H1 (cell line): ENCODE measurements around the gene SLC2A8. TPM values are rescaled to one million over a fixed set of nuclear protein-coding genes. Genes with fewer than 3 reads are reported as not detected.

ENCODE experiments used
- CTCF ChIA-PET: fragments of 300-600 bp; sonication (Branson Sonifier 250); formaldehyde crosslinking; loops from one replicate; lab custom pipeline; 2021; ENCODE audit not compliant: partially characterized antibody; lab: Charles Lee
- POLR2A ChIA-PET: fragments of 300-600 bp; sonication (Branson Sonifier 250); formaldehyde crosslinking; loops from one replicate; lab custom pipeline; 2021; ENCODE audit warnings: inconsistent platforms; ENCODE audit not compliant: partially characterized antibody; lab: Charles Lee
- DNase-seq, 2 experiments: peaks; one replicate each; pipeline versions ENCODE4 v3.0.0 to v3.0.0-alpha.2; 2010 to 2022; ENCODE audit warnings: low spot score in 2 of 2, low read depth in 1 of 2, mixed read lengths in 1 of 2
- FAIRE-seq: peaks from 2 replicates; lab custom pipeline; 2011; peaks lifted over from hg19 to GRCh38; lab: Jason Lieb, UNC
- H2AFZ ChIP-seq: 2 replicates; pipeline ENCODE4 v1.8.1; 2012; ENCODE audit warnings: low read length, inconsistent platforms
- H2AK5ac ChIP-seq: 2 replicates; pipeline ENCODE4 v1.6.1; 2013; ENCODE audit warnings: low read depth, low read length
- H2BK120ac ChIP-seq: replicated peaks from 2 replicates; pipeline ENCODE3; 2013; ENCODE audit warnings: low read depth, low read length, inconsistent platforms
- H2BK12ac ChIP-seq: 2 replicates; pipeline ENCODE4 v1.6.1; 2013; ENCODE audit warnings: low read depth, low read length
- H2BK15ac ChIP-seq: 2 replicates; pipeline ENCODE4 v1.6.1; 2013; ENCODE audit warnings: low read length
- H2BK20ac ChIP-seq: 2 replicates; pipeline ENCODE4 v1.6.1; 2013; ENCODE audit warnings: low read length
- H2BK5ac ChIP-seq: 2 replicates; pipeline ENCODE4 v1.6.1; 2013; ENCODE audit warnings: low read depth, low read length
- H3K14ac ChIP-seq: 2 replicates; pipeline ENCODE4 v1.6.1; 2013; ENCODE audit warnings: inconsistent platforms; ENCODE audit not compliant: insufficient read length
- H3K18ac ChIP-seq: 2 replicates; pipeline ENCODE4 v1.6.1; 2013; ENCODE audit warnings: low read length; ENCODE audit errors: extremely low read depth
- H3K23ac ChIP-seq: 2 replicates; pipeline ENCODE4 v1.6.1; 2013; ENCODE audit warnings: inconsistent platforms; ENCODE audit not compliant: insufficient read length
- H3K23me2 ChIP-seq: 2 replicates; pipeline ENCODE4 v1.6.1; 2013; ENCODE audit warnings: low read depth, low read length
- H3K27ac ChIP-seq: 2 replicates; pipeline ENCODE4 v1.6.1; 2011; ENCODE audit warnings: low read depth, low read length, inconsistent platforms
- H3K27me3 ChIP-seq, 4 experiments: replicated peaks in 1 of 4; 1 replicate in 1 of 4; 2 replicates in 3 of 4; pipeline versions ENCODE4 v1.6.1 to v1.8.1; 2011 to 2013; ENCODE audit warnings: low read length in 3 of 4, mild to moderate bottlenecking in 3 of 4, inconsistent platforms in 2 of 4, mixed read lengths in 2 of 4, moderate library complexity in 1 of 4; ENCODE audit not compliant: control insufficient read depth in 3 of 4, insufficient read depth in 3 of 4; ENCODE audit errors: extremely low read depth in 1 of 4
- H3K36me3 ChIP-seq, 4 experiments: 2 replicates each; pipeline versions ENCODE4 v1.6.1 to v1.8.1; 2011 to 2013; ENCODE audit warnings: mild to moderate bottlenecking in 4 of 4, low read length in 3 of 4, moderate library complexity in 2 of 4, control low read depth in 1 of 4, inconsistent platforms in 1 of 4; ENCODE audit not compliant: insufficient read depth in 4 of 4, control insufficient read depth in 2 of 4
- H3K4ac ChIP-seq: replicated peaks from 2 replicates; pipeline ENCODE3; 2013; ENCODE audit warnings: low read length, low read depth, mixed read lengths, inconsistent platforms; ENCODE audit not compliant: insufficient read length
- H3K4me1 ChIP-seq, 4 experiments: replicated peaks in 1 of 4; 1 replicate in 1 of 4; 2 replicates in 3 of 4; pipeline versions ENCODE4 v1.6.1 to v1.8.1; 2011 to 2013; ENCODE audit warnings: low read length in 3 of 4, inconsistent platforms in 2 of 4, mixed read lengths in 1 of 4; ENCODE audit not compliant: insufficient read depth in 4 of 4, control insufficient read depth in 3 of 4
- H3K4me2 ChIP-seq, 2 experiments: 2 replicates each; pipeline versions ENCODE4 v1.6.1 to v1.8.1; 2011 to 2013; ENCODE audit warnings: low read depth in 2 of 2, low read length in 2 of 2, control low read depth in 1 of 2, inconsistent platforms in 1 of 2, mild to moderate bottlenecking in 1 of 2; ENCODE audit not compliant: insufficient read depth in 1 of 2
- H3K4me3 ChIP-seq, 4 experiments: fragments of 200-600, 300-600 bp in 1 of 4; sonication (generic), shearing (Covaris generic), sonication (Bioruptor Twin) in 1 of 4; 2 replicates each; pipeline versions ENCODE4 v1.5.1 to v1.8.1; 2011 to 2016; ENCODE audit warnings: low read length in 4 of 4, low read depth in 3 of 4, control low read depth in 2 of 4, inconsistent platforms in 2 of 4, mild to moderate bottlenecking in 2 of 4, mixed read lengths in 1 of 4, moderate library complexity in 1 of 4; ENCODE audit not compliant: insufficient read depth in 2 of 4; ENCODE audit errors: extremely low read depth in 1 of 4
- H3K56ac ChIP-seq: replicated peaks from 2 replicates; pipeline ENCODE3; 2013; ENCODE audit warnings: low read depth, mild to moderate bottlenecking, mixed read lengths, low read length, inconsistent platforms; ENCODE audit not compliant: insufficient read length
- H3K79me1 ChIP-seq: 2 replicates; pipeline ENCODE4 v1.6.1; 2013; ENCODE audit warnings: low read depth, low read length, control low read depth
- H3K79me2 ChIP-seq, 2 experiments: 2 replicates each; pipeline versions ENCODE4 v1.6.1 to v1.8.1; 2012 to 2013; ENCODE audit warnings: low read length in 2 of 2, mild to moderate bottlenecking in 2 of 2, inconsistent platforms in 1 of 2; ENCODE audit not compliant: insufficient read depth in 2 of 2, control insufficient read depth in 1 of 2
- H3K9ac ChIP-seq, 4 experiments: replicated peaks in 1 of 4; 1 replicate in 1 of 4; 2 replicates in 3 of 4; pipeline versions ENCODE4 v1.6.1 to v1.8.1; 2011 to 2013; ENCODE audit warnings: low read depth in 3 of 4, low read length in 3 of 4, control low read depth in 2 of 4, mild to moderate bottlenecking in 2 of 4, moderate library complexity in 2 of 4, inconsistent platforms in 1 of 4; ENCODE audit errors: extremely low read depth in 1 of 4
- H3K9me3 ChIP-seq, 2 experiments: 2 replicates each; pipeline versions ENCODE4 v1.6.1 to v1.8.1; 2012 to 2013; ENCODE audit warnings: mild to moderate bottlenecking in 2 of 2, moderate library complexity in 2 of 2, control low read depth in 1 of 2, inconsistent platforms in 1 of 2, low read depth in 1 of 2, low read length in 1 of 2, mixed read lengths in 1 of 2; ENCODE audit not compliant: insufficient read depth in 2 of 2
- H4K20me1 ChIP-seq, 2 experiments: replicated peaks in 1 of 2; 2 replicates each; pipeline versions ENCODE3 to v1.8.1; 2011 to 2013; ENCODE audit warnings: inconsistent platforms in 2 of 2, low read length in 2 of 2, mild to moderate bottlenecking in 1 of 2; ENCODE audit not compliant: insufficient read depth in 2 of 2, control insufficient read depth in 1 of 2
- H4K5ac ChIP-seq: 2 replicates; pipeline ENCODE4 v1.6.1; 2013; ENCODE audit warnings: low read length, low read depth, mixed read lengths, inconsistent platforms; ENCODE audit not compliant: insufficient read length
- H4K8ac ChIP-seq: 2 replicates; pipeline ENCODE4 v1.8.0; 2013; ENCODE audit warnings: mild to moderate bottlenecking, moderate library complexity, low read length, inconsistent platforms; ENCODE audit not compliant: insufficient read depth; ENCODE audit errors: extremely low read depth
- H4K91ac ChIP-seq: replicated peaks from 2 replicates; pipeline ENCODE3; 2013; ENCODE audit warnings: low read length, mixed read lengths, inconsistent platforms; ENCODE audit not compliant: insufficient read length
- KDM1A ChIP-seq: fragments of 200-600, 300-600 bp; sonication (generic); IDR thresholded peaks from 2 replicates; pipeline ENCODE4 v1.7.1; 2016; ENCODE audit warnings: mild to moderate bottlenecking, low read length, borderline replicate concordance
- POLR2AphosphoS5 ChIP-seq: IDR thresholded peaks from 2 replicates; pipeline ENCODE4 v1.6.1; 2011; ENCODE audit warnings: low read depth, low read length
- WGBS, 2 experiments: shearing (Covaris generic) in 1 of 2; methylation state at CpG; one replicate each; pipeline versions ENCODE4 v1.1.6 to v1.1.7; 2013 to 2015; ENCODE audit warnings: low lambda C conversion rate in 2 of 2, mixed read lengths in 2 of 2, inconsistent platforms in 1 of 2, low coverage in 1 of 2, missing lambda C conversion rate in 1 of 2; ENCODE audit not compliant: insufficient replicate concordance in 2 of 2, insufficient coverage in 1 of 2, insufficient read length in 1 of 2; ENCODE audit errors: extremely low coverage in 1 of 2, missing lambda C conversion rate in 1 of 2; 5-methylcytosine and 5-hydroxymethylcytosine counted together
- polyA plus RNA-seq, 7 experiments: library from polyadenylated mRNA; depleted of rRNA in 3 of 7; stranded (reverse) in 5 of 7; unstranded in 2 of 7; fragments of >200 nt in 5 of 7; fragments of 200-250 nt in 2 of 7; gene quantifications; 1 replicate in 5 of 7; 2 replicates in 1 of 7; 4 replicates in 1 of 7; pipeline versions ENCODE4 v1.2.1 to v1.2.3, GENCODE V29; 2011 to 2013; ENCODE audit warnings: missing spikeins in 2 of 7, mixed read lengths in 2 of 7
- total RNA-seq: library from RNA; stranded (reverse); fragmentation: NEBNext Ultra II Directional; extraction: Animal tissue kit (Norgen Biotek cat#: 25700); gene quantifications from 2 replicates; pipeline ENCODE4 v1.2.1, GENCODE V29; 2021

SLC2A8 gene
- total and polyA plus RNA-seq, 2 of the 8 experiments (the other 6 are each of a cell fraction or from before 2014, with no cell fraction given) = 24.6 to 36.4 TPM

DNA sequence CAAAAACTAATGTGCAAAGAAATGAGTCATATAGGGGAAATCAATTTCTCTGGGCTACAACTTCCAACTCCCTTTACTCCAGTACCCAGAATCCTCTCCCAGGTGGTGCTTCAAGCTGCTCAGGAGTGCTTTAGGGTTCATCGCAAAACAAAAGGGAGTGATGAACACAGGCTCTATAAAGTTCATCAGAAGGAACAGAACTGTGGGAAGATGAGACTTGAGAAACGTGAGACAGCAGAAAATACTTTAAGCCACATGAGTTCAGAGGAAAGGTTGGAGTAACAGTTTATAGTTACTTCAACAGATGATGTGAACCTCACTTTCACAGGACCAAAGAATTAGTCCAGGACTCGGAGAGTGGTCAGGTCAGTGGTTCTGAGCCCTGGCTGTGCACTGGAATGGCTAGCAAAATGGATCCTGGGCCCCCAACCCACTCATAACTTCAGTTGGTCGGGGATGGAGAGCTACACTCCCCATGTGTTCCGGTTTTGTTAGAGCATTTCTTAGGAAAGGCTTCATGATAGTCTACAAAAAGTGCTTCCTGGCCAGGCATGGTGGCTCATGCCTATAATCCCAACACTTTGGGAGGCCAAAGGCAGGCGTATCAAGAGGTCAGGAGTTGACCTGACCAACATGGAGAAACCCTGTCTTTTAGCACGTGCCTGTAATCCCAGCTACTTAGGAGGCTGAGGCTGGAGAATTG is 49.9 kb downstream of the SLC2A8 start:
- no peak overlapping the region for H2BK15ac ChIP-seq
- no peak overlapping the region for H4K5ac ChIP-seq
- H3K23ac ChIP-seq = no peak overlapping the region
- no peak overlapping the region for H3K14ac ChIP-seq
- DNase-seq = no peak
- H3K9me3 ChIP-seq = 0 out of 4 replicates have a peak, but pooled peaks cover 0 to 5% of the 10 kb centered on the region in 2 experiments
- no peaks in the 10 kb centered on the region for H3K27me3 ChIP-seq
- H3K27ac ChIP-seq = no peak overlapping the region
- no peak overlapping the region for H4K91ac ChIP-seq
- H3K4ac ChIP-seq = no peak overlapping the region
- peaks cover 7% of the 10 kb centered on the region; the same call in 1 of the 2 replicates for H3K79me1 ChIP-seq
- H2BK20ac ChIP-seq = no peak overlapping the region
- no peak overlapping the region for H2BK12ac ChIP-seq
- H3K23me2 ChIP-seq = peaks cover 14% of the 10 kb centered on the region
- peaks cover 17 to 33% of the 10 kb centered on the region in 2 experiments for H3K79me2 ChIP-seq
- no peak for TF ChIP-seq KDM1A
- TF ChIP-seq POLR2AphosphoS5 = peak; percentile 46; the same call in 1 of the 2 replicates
- TF ChIP-seq, all 59 proteins: peak for 1
- Histone ChIP-seq H2BK5ac (no peak overlapping the region), H2AFZ (no peak overlapping the region), H2BK120ac (no peak overlapping the region), H3K9ac (no peak overlapping the region), H3K4me1 (peaks cover 0 to 4% (median under 1%) of the 10 kb centered on the region in 4 experiments; a peak in 2 of 7 replicates), H3K56ac (no peak overlapping the region), H2AK5ac (no peak overlapping the region), H4K8ac (no peak overlapping the region), H3K18ac (no peak overlapping the region), H3K4me2 (no peak overlapping the region), H3K4me3 (no peak overlapping the region), H3K36me3 (peaks cover 35 to 73% (median 58%) of the 10 kb centered on the region in 4 experiments), H4K20me1 (peaks cover 20 to 29% of the 10 kb centered on the region in 2 experiments)
- no peak for FAIRE-seq
- ChIA-PET CTCF (interaction anchor here (0.9 to 1.3 kb wide), 2 partner anchors 8 to 27 kb away, joined by 3 read pairs; no protein-coding TSS in a partner anchor), POLR2A (interaction anchor here (0.7 to 6.7 kb wide), 18 partner anchors 8 to 1226 kb away, joined by 3 to 59 read pairs (median 4); partner anchors contain the start of gene ZNF79)
- WGBS, 2 experiments = 93% methylated on average over 7 of the region's 7 CpGs; no CpG with 5 or more reads in 1 of the 2 experiments
